Lung (tissue), 12 donors: Measurements from ENCODE around the gene STK16. TPM values are rescaled to one million over a fixed set of nuclear protein-coding genes. Genes with fewer than 3 reads are reported as not detected.

Experiments
- ATAC-seq: fragments of 200-7000 bp; cut with Tn5 transposase; one replicate; pipeline ENCODE4 v1.9.1; 2020; ENCODE audit warnings: moderate number of reproducible peaks; ENCODE audit not compliant: insufficient read depth, low FRiP score
- DNase-seq, 3 donors: peaks; one replicate each; pipeline ENCODE4 v3.0.0-alpha.2; 2013 to 2017
- H3K27ac ChIP-seq, 2 donors: one replicate each; pipeline ENCODE4 v1.5.1; 2013; ENCODE audit warnings: mild to moderate bottlenecking in 2 of 2, moderate library complexity in 2 of 2, control low read depth in 1 of 2, inconsistent platforms in 1 of 2, low read depth in 1 of 2, low read length in 1 of 2
- H3K27me3 ChIP-seq, 3 donors: one replicate each; pipeline ENCODE4 v1.5.1; 2013; ENCODE audit warnings: low read length in 2 of 3; ENCODE audit not compliant: control insufficient read depth in 3 of 3, insufficient read depth in 3 of 3
- H3K36me3 ChIP-seq, 4 donors: one replicate each; pipeline ENCODE4 v1.5.1; 2013; ENCODE audit warnings: low read length in 4 of 4, mild to moderate bottlenecking in 1 of 4, moderate library complexity in 1 of 4; ENCODE audit not compliant: control insufficient read depth in 4 of 4, insufficient read depth in 4 of 4
- H3K4me1 ChIP-seq, 5 donors: one replicate each; pipeline ENCODE4 v1.5.1; 2013; ENCODE audit warnings: low read length in 5 of 5, mild to moderate bottlenecking in 2 of 5, moderate library complexity in 1 of 5; ENCODE audit not compliant: control insufficient read depth in 5 of 5, insufficient read depth in 5 of 5
- H3K4me3 ChIP-seq: one replicate; pipeline ENCODE4 v1.5.1; 2013; ENCODE audit warnings: mild to moderate bottlenecking, control low read depth, moderate library complexity
- H3K9ac ChIP-seq, 2 donors: one replicate each; pipeline ENCODE4 v1.5.1; 2013; ENCODE audit warnings: low read length in 2 of 2, control low read depth in 1 of 2; ENCODE audit not compliant: insufficient read depth in 1 of 2
- H3K9me3 ChIP-seq, 4 donors: one replicate each; pipeline ENCODE4 v1.5.1; 2013; ENCODE audit warnings: low read length in 3 of 4, mild to moderate bottlenecking in 1 of 4, moderate library complexity in 1 of 4; ENCODE audit not compliant: control insufficient read depth in 4 of 4, insufficient read depth in 3 of 4
- CTCF ChIP-seq: IDR thresholded peaks from 2 replicates; pipeline ENCODE4 v1.5.1; 2012; ENCODE audit warnings: mild to moderate bottlenecking; ENCODE audit errors: control extremely low read depth, extremely low read depth
- WGBS, 2 donors: extraction: QIAGEN DNeasy Blood & Tissue Kit; methylation state at CpG; one replicate each; pipeline ENCODE4 v1.1.7; 2013; 5-methylcytosine and 5-hydroxymethylcytosine counted together
- polyA plus RNA-seq, 2 donors: library from polyadenylated mRNA; stranded (reverse); fragments of 200-250 nt; gene quantifications; one replicate each; pipeline ENCODE4 v1.2.1, GENCODE V29; 2013
- total RNA-seq, 2 donors: library from RNA; depleted of rRNA in 1 of 2; stranded (reverse); fragments of >200 nt in 1 of 2; gene quantifications; one replicate each; pipeline ENCODE4 v1.2.1, GENCODE V29; 2014 to 2021
- donor health status: control.
- donor health status: control.
- donor health status: Bipolar disorder and iron deficiency.
- donor health status: healthy.
- donor health status: DM: yes; HTN: yes; CAD: no.

STK16 gene
- total and polyA plus RNA-seq, 4 donors, result 16.2 to 50.5 (median 25.4) TPM

DNA sequence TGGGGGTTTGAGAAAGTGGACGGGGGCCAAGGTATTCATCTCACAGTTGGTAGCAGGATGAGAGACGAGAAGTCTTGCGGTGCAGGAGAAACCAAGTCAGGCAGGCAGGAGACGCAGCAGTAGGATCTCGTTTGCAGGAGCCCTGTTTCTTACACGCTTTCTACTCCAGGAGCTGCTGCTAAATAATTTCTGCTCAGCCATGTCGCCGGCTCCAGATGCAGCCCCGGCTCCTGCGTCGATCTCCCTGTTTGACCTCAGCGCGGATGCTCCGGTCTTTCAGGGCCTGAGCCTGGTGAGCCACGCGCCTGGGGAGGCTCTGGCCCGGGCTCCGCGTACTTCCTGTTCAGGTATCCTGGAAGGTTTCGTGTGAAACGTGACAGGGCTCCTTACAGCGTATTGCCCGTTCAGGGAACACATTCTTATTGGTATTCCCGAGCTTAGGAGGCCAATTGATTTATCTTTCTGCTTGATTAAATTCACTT is 15.2 kb upstream of the STK16 start:
- peaks cover 18 to 37% (median 27%) of the 10 kb centered on the region in 4 donors for H3K36me3 ChIP-seq
- 0 to 1% methylated on average over 24 of the region's 24 CpGs for WGBS, 2 donors
- no peaks in the 10 kb centered on the region for H3K27me3 ChIP-seq
- H3K4me3 ChIP-seq, result peak overlapping the region; percentile 78
- peak overlapping the region; percentile 87 to 98 for H3K27ac ChIP-seq
- DNase-seq (peak in 2 of 3 donors; percentile 46), ATAC-seq (no peak)
- no peak for TF ChIP-seq CTCF
- peaks cover 4 to 26% (median 9%) of the 10 kb centered on the region in 5 donors for H3K4me1 ChIP-seq
- peak overlapping the region; percentile 53 to 85 for H3K9ac ChIP-seq
- H3K9me3 ChIP-seq, result no peaks in the 10 kb centered on the region

- H3K9ac ChIP-seq, result no peak overlapping the region
- no peaks in the 10 kb centered on the region for H3K9me3 ChIP-seq
- peaks cover 0 to 9% (median 4%) of the 10 kb centered on the region in 5 donors for H3K4me1 ChIP-seq
- no peak for TF ChIP-seq CTCF
- WGBS, 2 donors, result 94% methylated on average over 3 of the region's 3 CpGs
- no peaks in the 10 kb centered on the region for H3K27me3 ChIP-seq
- H3K36me3 ChIP-seq, result peaks cover 22 to 50% (median 48%) of the 10 kb centered on the region in 4 donors
- ATAC-seq (no peak), DNase-seq (no peak)
- no peak overlapping the region for H3K4me3 ChIP-seq
- H3K27ac ChIP-seq, result no peak overlapping the region
Measured at GRCh38 chr2:219234331-219234730, 10.9 kb upstream of the STK16 start.

DNA sequence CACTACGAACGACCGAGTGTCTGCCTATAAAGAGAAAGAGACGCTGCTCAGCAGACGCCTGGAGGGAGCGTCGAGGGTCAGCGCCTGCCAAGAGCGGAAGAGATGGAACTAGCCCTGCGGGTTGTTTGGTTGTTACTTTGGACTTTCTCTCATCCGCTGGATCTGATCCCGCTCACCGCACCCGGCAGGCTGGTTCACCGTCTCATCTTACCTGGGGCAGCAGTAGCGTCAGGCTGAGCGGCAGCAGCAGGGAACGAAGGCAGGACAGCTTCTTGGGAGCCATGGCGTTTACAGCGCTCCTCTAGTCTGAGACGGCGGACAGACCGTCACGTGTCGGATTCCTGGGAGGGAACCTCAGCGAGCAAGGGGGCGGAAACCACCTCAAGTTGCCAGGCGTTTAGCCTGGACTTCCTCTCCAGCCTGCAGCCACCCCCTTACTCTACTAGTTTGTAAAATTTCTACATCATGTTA is 2.0 kb upstream of the STK16 start:
- H3K4me3 ChIP-seq, result no peak overlapping the region
- 48 to 57% methylated on average over 28 of the region's 28 CpGs for WGBS, 2 donors

More for the DNA sequence above, 2.0 kb upstream of the STK16 start:
- peaks cover 0 to 18% (median 11%) of the 10 kb centered on the region in 4 donors for H3K36me3 ChIP-seq
- H3K27me3 ChIP-seq, result no peaks in the 10 kb centered on the region
- DNase-seq (peak in 2 of 3 donors; percentile 45 to 54), ATAC-seq (no peak)
- H3K4me1 ChIP-seq, result peaks cover 0 to 21% (median 11%) of the 10 kb centered on the region in 5 donors
- peak overlapping the region in 1 of 2 donors; percentile 37 for H3K27ac ChIP-seq
- TF ChIP-seq CTCF, result no peak
- no peak overlapping the region for H3K9ac ChIP-seq
- no peaks in the 10 kb centered on the region for H3K9me3 ChIP-seq
